ENCODE measurements around the gene ZRANB1. TPM values are rescaled to one million over a fixed set of nuclear protein-coding genes. Genes with fewer than 3 reads are reported as not detected.

ZRANB1 gene
- total and polyA plus RNA-seq, 3 donors from 2014 or later, result 37.9 to 46.7 (median 38.7) TPM

DNA sequence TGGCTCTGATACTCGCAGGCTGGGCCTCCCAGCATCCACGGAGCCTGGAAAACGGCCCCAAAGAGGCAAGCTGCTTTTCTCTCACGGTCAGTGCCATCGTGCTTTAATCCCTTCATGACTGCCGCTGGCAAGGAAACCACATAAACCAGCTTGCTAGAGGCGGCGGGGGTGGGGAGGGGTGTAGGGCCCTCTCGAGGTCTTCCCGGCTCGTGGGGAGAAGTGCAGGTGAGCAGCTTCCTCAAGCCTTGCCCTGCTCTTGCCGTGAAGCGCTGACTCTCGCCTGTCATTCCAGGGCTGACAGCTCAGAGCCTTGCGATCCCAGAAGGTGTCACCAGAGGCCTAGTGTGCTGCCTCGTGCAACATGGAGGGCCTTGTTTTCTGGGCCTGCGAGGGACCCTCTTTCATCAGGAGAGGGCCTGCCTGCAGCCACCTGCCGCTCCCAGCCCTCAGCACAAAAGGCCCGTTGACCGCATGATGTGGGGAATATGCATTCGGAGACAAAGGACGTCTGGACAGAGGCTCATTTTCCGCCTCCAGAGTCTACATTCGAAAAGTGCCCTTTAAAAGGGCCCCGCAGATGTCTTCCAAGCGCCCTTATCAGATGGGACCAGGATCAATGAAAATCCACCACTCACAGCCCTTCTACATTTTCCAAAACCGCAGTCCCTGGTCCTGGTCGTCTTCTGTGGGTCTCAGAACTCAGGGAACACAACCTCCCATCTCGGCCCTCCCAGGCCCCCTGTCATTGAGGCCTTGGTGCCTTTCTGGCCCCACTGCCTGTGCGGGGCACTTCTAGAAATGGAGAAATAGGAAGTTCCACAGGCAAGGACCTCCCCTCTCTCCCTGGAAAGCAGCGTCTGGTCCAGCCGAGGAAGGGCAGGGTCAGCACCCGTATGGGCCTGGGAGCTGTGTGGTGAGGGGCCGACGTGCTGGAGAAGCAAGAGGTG is 58.7 kb downstream of the ZRANB1 start:
- H3K36me3 ChIP-seq (ENCODE audit: low read depth, missing control alignments), result no peaks in the 10 kb centered on the region

DNA sequence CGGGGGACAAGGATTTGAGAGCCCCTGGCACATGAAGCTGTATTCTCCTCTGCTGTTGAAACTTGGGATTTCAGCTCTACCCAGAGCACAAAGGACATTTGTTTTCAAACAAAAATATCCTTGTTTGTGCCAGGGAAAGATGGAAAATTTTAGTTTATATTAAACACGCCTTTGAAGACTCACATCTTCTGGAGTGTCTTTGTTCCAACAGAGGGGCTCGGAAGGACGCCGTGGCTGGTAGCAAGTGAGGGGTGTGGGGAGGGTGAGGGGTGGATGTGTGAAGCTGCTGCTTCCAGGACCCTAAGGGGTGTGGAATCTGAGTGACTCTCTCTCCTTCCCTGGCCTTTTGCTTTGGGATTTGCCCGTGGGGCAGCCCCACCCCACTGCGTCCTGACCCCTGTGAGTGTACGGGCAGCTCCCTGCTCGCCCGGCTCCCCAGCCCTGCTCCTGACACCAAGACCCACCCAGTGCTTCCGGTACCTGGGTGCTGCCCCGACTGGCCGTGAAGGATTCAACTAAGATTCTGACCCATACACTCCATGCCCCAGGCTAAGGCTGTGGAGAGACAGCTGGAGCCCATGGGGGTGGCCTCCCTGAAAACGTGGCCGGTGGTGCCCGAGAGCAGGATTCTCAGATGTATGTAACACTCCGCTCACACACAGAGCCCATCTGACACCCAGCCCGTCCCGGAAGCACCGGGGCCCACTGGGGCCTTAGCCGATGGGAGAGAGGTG is 59.6 kb downstream of the ZRANB1 start:
- DNase-seq, result peak; percentile 19
- intact Hi-C loops (cut with DNase I; ENCODE audit: low total_unique reads), result no loop called here
- Histone ChIP-seq H3K4me3 (no peak overlapping the region), H3K36me3 (ENCODE audit: low read depth, missing control alignments) (no peaks in the 10 kb centered on the region), H3K27ac (peak overlapping the region; percentile 74 to 84), H3K9me3 (no peaks in the 10 kb centered on the region), H3K27me3 (no peaks in the 10 kb centered on the region), H3K4me1 (peaks cover 54% of the 10 kb centered on the region)
- WGBS, 2 donors, result 32 to 44% methylated on average over 13 to 21 of the region's 21 CpGs
- TF ChIP-seq, protein P1, sequence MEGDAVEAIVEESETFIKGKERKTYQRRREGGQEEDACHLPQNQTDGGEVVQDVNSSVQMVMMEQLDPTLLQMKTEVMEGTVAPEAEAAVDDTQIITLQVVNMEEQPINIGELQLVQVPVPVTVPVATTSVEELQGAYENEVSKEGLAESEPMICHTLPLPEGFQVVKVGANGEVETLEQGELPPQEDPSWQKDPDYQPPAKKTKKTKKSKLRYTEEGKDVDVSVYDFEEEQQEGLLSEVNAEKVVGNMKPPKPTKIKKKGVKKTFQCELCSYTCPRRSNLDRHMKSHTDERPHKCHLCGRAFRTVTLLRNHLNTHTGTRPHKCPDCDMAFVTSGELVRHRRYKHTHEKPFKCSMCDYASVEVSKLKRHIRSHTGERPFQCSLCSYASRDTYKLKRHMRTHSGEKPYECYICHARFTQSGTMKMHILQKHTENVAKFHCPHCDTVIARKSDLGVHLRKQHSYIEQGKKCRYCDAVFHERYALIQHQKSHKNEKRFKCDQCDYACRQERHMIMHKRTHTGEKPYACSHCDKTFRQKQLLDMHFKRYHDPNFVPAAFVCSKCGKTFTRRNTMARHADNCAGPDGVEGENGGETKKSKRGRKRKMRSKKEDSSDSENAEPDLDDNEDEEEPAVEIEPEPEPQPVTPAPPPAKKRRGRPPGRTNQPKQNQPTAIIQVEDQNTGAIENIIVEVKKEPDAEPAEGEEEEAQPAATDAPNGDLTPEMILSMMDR (IDR thresholded peaks at IDR 0.05), result peak in 1 of 3 experiments; percentile 31
- TF ChIP-seq POLR2A (IDR thresholded peaks at IDR 0.05), result no peak

More for the DNA sequence above, 58.7 kb downstream of the ZRANB1 start:
- Histone ChIP-seq H3K27me3 (no peaks in the 10 kb centered on the region), H3K4me1 (peaks cover 49% of the 10 kb centered on the region), H3K27ac (peak overlapping the region; percentile 74 to 84), H3K4me3 (no peak overlapping the region), H3K9me3 (no peaks in the 10 kb centered on the region)
- no peak for TF ChIP-seq POLR2A (IDR thresholded peaks at IDR 0.05)
- TF ChIP-seq, protein P1 (IDR thresholded peaks at IDR 0.05), result no peak
- peak; percentile 40 for DNase-seq
- 35 to 49% methylated on average over 14 to 35 of the region's 35 CpGs for WGBS, 2 donors
- intact Hi-C loops (cut with DNase I; ENCODE audit: low total_unique reads), result no loop called here

- no peaks in the 10 kb centered on the region for H3K36me3 ChIP-seq (ENCODE audit: low read depth, missing control alignments)
- intact Hi-C loops (cut with DNase I; ENCODE audit: low total_unique reads), result no loop called here
- no peaks in the 10 kb centered on the region for H3K27me3 ChIP-seq
- H3K4me1 ChIP-seq, result peaks cover 59% of the 10 kb centered on the region
- no peak overlapping the region for H3K4me3 ChIP-seq
- no peaks in the 10 kb centered on the region for H3K9me3 ChIP-seq
- WGBS, 2 donors, result 72 to 81% methylated on average over 7 to 12 of the region's 12 CpGs
- no peak for TF ChIP-seq POLR2A (IDR thresholded peaks at IDR 0.05)
- TF ChIP-seq, protein P1 (IDR thresholded peaks at IDR 0.05), result no peak
- H3K27ac ChIP-seq, result peak overlapping the region; percentile 74 to 84
- DNase-seq, result no peak
These were observed 60.1 kb downstream of the ZRANB1 start for GRCh38 chr10:125002047-125002422.

- no peaks in the 10 kb centered on the region for H3K36me3 ChIP-seq (ENCODE audit: low read depth, missing control alignments)
- intact Hi-C loops (cut with DNase I; ENCODE audit: low total_unique reads), result no loop called here
- H3K27me3 ChIP-seq, result no peaks in the 10 kb centered on the region
- peak overlapping the region; percentile 19 to 74 for H3K27ac ChIP-seq
- TF ChIP-seq POLR2A (IDR thresholded peaks at IDR 0.05), result no peak
- TF ChIP-seq, protein P1 (IDR thresholded peaks at IDR 0.05), result no peak
- 83 to 91% methylated on average over 19 to 26 of the region's 28 CpGs for WGBS, 2 donors
- H3K4me1 ChIP-seq, result peaks cover 65% of the 10 kb centered on the region
- no peaks in the 10 kb centered on the region for H3K9me3 ChIP-seq
- peak; percentile 14 for DNase-seq
- no peak overlapping the region for H3K4me3 ChIP-seq
These were observed 60.7 kb downstream of the ZRANB1 start for GRCh38 chr10:125002423-125003145.

Measured in testis (tissue), 3 donors.